GM12891 (cell line): Measurements from ENCODE around the gene NR2F1-AS1.

Experiments
- PAX5 ChIP-seq: IDR thresholded peaks from 2 replicates; pipeline ENCODE4 v1.6.1; 2011; ENCODE audit warnings: low read length, moderate library complexity, mild to moderate bottlenecking; ENCODE audit not compliant: insufficient read depth, severe bottlenecking
- POLR2A ChIP-seq: IDR thresholded peaks from 2 replicates; pipeline ENCODE4 v1.6.1; 2011; ENCODE audit warnings: low read depth, low read length, control low read depth
- POLR2AphosphoS5 ChIP-seq: IDR thresholded peaks from 2 replicates; pipeline ENCODE4 v1.6.1; 2011; ENCODE audit warnings: low read depth, low read length, control low read depth
- SPI1 ChIP-seq: IDR thresholded peaks from 2 replicates; pipeline ENCODE4 v1.6.1; 2011; ENCODE audit warnings: low read depth, low read length, control low read depth
- TAF1 ChIP-seq: IDR thresholded peaks from 2 replicates; pipeline ENCODE4 v1.6.1; 2011; ENCODE audit warnings: low read depth, low read length, control low read depth

DNA sequence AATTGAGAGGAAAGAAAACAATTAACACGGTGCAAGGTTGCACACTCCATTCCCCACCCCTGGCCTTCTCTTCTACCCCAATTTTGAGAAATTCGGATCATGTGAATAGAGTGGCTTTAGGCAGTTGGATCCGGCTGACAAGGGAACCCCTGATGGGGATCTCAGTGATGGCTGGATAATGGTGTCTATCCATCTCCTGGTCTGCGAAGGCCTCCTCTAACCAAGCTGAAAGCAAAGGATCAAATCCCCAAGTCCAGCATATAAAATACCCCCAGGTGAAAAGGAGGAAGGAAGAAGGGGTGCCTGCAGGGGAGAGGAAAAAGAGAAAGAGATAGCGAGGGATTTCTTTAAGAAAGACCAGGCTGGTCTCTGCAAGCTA lies 18.0 kb upstream of the NR2F1-AS1 start:
- TF ChIP-seq POLR2A (no peak), PAX5 (no peak), POLR2AphosphoS5 (no peak), SPI1 (no peak), TAF1 (no peak)
